ENCODE measurements around the gene IRGM.
"Not testable (repeated sequence)": the region's sequence is repeated elsewhere in the genome, so short reads cannot be mapped to it uniquely, and the experiment has no call there.

Gene IRGM

GRCh38 chr5:150846308-150846653, at the start of gene IRGM:
Gene IRGM, plus strand, starts transcription at chr5:150846521. Its CDS starts 1,603 bp downstream, at chr5:150848124.
- not testable (repeated sequence) for DNase-seq

DNA sequence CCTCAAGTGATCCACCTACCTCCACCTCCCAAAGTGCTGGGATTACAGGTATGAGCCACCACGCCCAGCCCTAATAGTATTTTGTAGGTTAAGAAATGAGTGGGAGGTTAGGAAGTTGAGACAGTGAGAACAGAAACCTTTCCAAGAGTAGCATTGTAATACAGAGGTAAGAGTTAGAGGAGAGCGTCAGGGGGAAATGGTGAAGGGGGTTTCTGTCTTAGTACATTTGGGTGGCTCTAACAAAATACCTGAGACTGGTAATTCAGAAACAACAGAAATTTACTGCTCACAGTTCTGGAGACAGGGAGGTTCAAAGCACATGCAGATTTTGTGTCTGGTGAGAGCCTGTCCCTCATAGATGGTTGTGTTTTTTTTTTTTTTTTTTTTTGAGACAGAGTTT, 48.9 kb upstream of the IRGM start:
- no peak for DNase-seq

DNA sequence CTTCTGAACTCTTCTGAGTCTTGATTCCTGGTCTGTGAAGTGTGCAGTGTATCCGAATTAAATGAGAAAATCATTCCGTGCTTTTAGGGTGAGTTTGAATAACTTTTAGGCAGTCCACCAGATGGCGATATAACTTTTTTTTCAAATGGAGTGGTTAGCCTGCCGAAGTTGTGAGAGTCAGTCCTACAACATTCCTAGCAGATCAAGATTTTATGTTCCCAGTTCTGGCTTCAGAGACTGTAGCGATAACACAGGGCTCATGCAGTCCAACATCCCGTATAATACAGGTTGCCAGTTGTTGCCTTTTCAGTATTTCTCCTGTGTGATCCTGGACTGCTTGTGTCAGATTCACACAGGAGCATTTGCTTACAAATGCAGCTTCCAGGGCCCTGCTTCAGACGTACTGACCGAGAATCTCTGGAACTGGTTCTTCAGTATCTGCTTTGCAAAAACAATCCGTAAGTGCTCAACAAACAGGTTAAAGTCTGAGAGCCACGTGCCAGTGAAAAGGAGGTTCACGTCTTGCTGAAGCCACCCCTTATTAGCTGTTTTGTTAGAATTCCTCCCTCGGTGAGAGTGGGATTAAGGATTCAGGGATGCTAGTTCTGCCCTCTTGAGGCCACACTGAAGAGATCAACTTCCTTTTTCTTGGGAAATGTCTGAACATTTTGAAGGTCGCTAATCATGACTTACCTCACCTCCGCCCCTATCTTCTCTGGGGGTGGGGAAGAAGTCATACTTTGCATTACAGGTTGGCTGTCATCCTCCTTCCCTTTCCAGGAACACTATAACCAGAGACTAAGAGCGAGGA, 45.0 kb upstream of the IRGM start:
- peak; percentile 74 for DNase-seq

- no peak for DNase-seq
These were observed 41.9 kb upstream of the IRGM start for GRCh38 chr5:150804388-150804787.

- no peak for DNase-seq
These were observed 37.0 kb upstream of the IRGM start for GRCh38 chr5:150809363-150809762.

GRCh38 chr5:150815010-150815409, 31.3 kb upstream of the IRGM start:
- no peak for DNase-seq

DNA sequence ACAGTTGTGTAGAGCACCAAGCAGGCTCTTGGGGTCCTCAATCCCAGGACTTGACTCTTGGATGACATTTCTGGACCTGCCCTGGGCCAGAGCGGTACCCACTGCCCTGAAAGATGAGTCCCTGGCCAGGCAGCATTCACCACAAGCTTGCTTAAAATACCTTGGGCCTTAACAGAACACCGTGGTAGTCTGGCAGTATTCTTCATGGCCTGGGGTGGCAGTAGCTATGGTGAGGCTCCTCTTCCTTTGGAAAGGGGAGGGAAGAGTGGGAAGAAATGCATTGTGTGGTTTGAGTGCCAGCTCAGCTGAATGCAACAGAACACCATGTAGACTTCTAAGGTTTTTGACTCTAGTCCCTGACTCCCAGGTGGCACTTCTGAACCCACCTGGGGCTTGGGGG, 29.4 kb upstream of the IRGM start:
- DNase-seq, result no peak

DNA sequence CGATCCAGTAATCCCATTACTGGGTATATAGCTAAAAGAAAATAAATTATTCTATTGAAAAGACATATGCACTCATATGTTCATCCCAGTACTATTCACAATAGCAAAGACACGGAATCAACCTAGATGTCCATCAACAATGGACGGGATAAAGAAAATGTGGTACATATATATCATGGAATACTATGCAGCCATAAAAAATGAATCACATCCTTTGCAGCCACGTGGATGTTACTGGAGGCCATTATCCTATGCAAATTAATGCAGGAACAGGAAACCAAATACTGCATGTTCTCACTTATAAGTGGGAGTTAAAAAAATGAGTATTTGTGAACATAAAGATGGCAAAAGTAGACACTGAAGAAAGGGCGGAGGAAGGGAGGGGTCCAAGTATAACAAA, 16.6 kb upstream of the IRGM start:
- no peak for DNase-seq

DNA sequence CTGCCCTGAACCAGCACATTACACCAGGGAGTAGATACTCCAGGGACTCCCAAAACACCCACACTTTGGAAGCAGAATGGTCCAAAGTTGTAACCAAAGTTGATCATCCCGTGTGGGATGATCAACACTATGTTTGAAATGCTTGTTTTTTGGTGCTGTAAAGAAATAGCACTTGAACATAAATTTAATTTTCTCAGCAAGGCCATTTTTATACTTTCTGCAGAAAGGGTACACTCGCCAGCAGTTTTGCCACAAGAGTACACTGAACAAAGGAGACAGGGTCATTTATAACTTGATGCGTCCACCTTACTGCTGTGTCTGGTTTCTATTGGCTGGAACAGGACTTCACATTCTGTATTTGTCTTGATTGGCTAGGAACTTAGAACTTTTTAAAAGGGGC, 14.5 kb upstream of the IRGM start:
- not testable (repeated sequence) for DNase-seq

DNA sequence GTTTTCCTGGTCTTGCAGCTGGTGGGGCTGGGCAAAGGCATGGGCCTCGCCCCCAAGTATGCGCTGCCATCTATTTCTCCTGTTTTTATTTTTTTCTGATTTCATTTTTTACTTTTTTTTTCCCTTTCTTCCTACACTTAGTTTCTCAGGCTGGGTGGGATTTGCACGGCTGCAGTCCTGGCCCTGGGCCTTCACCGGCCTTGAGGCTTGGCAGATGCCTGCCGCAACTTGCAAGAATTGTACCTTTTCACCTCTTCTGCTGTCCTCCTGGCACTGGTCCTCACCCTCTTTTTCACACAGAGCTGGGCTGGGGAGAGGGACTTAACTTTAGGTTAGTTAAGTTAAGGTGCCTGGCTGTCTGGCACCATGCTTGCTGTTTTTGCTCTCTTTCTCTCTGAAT, 10.3 kb upstream of the IRGM start:
- no peak for DNase-seq

DNA sequence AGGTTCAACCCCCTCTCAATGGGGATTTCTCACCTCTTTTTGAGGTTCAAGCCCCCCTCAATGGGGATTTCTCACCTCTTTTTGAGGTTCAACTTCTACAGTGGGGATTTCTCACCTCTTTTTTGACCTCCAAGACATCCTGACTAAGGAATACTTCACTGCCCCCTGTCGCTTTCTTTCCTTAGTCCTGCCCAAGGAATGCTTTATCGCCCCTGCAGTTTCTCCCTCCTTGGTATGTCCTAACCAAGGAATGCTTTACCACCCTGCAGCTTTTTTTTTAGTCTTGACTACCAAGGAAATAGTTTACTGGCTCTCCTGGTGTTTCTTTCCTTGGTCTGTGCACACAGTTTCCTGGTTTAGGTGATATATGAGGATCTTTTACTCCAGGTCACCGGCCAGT, 9.6 kb upstream of the IRGM start:
- DNase-seq, result no peak

- not testable (repeated sequence) for DNase-seq
These were observed 999 bp upstream of the IRGM start for GRCh38 chr5:150845185-150845859.

DNA sequence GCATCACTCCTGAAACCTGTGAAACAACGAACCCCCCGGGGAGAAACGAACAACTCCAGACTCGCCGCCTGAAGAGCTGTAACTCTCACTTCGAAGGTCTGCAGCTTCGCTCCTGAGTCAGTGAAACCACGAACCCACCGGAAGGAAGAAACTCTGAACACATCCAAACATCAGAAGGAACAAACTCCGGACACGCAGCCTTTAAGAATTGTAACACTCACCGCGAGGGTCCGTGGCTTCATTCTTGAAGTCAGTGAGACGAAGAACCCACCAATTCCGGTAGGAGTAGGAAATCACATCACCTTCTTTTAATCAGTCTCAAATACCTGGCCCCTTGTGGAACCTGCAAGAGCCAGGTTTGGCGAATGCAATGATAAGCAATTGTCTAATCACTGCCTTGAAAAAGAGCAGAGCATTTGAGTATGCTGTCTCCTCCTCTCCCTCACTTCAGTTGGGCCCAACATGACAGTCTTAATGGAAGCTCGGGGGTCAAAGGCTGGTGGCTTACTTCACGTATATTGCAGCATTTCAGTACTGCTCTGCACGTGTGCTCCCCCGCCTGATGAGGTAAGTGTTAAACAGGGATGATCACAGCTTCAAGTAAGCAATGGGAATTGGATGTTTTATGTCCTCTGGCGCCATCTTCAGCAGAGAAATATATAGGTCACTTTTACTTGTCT, 473 bp downstream of the IRGM start:
- DNase-seq, result peak; percentile 87

DNA sequence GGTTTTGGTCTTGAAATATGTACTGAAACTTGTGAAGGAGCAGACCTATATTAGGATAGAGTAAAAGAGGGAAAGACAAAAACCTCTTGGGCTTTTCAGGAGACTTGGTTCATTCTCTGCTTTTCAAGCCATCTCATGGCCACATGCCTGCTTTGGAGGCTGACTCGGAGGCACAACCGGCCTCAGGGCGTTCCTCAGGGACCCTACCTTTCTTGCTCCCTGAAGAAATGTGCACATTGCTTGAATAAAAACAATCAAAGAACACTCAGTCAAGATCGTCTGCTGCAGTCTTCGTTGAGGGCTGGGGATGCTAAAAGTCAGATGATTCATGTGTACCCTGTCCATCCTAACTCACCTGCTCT, 994 bp downstream of the IRGM start:
- no peak for DNase-seq

DNA sequence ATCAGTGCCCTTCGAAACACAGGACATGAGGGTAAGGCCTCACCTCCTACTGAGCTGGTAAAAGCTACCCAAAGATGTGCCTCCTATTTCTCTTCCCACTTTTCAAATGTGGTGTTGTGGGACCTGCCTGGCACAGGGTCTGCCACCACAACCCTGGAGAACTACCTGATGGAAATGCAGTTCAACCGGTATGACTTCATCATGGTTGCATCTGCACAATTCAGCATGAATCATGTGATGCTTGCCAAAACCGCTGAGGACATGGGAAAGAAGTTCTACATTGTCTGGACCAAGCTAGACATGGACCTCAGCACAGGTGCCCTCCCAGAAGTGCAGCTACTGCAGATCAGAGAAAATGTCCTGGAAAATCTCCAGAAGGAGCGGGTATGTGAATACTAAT, 1.9 kb downstream of the IRGM start:
- DNase-seq, result no peak

DNA sequence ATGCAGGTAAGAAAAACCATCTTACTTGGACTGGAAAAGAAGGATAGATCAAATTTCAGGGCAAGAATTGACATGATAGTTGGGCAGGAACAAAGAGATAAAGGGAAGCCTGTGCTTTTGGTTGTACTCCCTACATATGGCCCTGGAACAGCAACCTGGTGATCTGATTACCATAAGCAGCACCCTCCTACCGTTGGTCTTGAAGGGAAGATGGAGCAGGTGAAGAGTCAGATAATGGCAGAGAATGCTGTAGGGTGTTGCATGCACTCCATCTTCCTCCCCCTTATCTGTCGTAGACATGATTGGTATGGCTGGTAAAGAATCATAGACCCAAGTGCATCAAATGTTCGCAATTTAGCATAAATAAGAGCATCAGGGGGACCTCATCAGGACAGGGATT, 4.7 kb downstream of the IRGM start:
- DNase-seq, result no peak

GRCh38 chr5:150853561-150853960, 7.2 kb downstream of the IRGM start:
- no peak for DNase-seq

GRCh38 chr5:150856700-150857099, 10.4 kb downstream of the IRGM start:
- not testable (repeated sequence) for DNase-seq

DNA sequence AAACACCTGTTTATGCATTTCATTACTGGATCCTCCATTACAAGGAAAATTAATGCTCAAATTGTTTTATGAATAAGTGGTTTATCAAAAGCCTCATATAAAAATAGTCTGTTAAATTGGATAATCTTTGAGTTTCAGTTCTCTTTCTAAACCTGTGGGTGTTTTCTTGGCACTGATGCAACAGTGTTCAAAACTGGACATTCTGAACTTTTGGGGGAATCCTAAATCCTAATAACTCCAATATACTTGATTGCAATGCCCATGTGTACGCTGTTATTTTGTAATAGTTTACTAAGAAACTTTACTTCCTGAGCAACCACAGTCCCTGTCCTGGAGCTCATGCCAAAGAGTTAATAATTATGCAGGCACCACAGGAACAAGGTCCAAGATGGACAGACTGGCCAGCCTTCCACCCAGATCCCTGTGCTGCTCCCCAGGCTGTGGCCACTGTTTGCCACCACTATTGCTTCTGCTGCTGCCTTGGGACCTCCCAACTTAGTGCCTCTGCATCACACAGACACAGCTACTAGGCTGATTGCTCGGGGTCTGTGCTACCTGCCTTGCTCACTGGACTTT, 14.0 kb downstream of the IRGM start:
- DNase-seq, result no peak

DNA sequence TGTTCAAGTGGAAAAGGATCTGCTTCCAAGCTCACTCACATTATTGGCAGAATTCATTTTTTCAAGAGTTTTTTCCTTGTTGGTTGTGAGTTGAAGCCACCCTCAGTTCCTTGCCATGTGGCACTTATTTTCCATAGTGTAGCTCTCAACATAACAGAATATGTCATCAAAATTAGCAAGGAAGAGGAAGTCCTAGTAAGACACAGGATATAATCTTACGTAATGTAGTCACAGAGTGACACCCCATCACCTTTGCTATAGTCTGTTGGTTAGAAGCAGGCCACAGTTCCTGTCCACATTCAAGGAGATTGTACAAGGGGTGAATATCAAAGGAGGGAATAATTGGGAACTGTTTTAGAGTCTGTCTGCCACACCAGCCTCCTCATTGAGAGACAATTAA, 15.7 kb downstream of the IRGM start:
- no peak for DNase-seq

- no peak for DNase-seq
These were observed 33.0 kb downstream of the IRGM start for GRCh38 chr5:150879358-150879757.

DNA sequence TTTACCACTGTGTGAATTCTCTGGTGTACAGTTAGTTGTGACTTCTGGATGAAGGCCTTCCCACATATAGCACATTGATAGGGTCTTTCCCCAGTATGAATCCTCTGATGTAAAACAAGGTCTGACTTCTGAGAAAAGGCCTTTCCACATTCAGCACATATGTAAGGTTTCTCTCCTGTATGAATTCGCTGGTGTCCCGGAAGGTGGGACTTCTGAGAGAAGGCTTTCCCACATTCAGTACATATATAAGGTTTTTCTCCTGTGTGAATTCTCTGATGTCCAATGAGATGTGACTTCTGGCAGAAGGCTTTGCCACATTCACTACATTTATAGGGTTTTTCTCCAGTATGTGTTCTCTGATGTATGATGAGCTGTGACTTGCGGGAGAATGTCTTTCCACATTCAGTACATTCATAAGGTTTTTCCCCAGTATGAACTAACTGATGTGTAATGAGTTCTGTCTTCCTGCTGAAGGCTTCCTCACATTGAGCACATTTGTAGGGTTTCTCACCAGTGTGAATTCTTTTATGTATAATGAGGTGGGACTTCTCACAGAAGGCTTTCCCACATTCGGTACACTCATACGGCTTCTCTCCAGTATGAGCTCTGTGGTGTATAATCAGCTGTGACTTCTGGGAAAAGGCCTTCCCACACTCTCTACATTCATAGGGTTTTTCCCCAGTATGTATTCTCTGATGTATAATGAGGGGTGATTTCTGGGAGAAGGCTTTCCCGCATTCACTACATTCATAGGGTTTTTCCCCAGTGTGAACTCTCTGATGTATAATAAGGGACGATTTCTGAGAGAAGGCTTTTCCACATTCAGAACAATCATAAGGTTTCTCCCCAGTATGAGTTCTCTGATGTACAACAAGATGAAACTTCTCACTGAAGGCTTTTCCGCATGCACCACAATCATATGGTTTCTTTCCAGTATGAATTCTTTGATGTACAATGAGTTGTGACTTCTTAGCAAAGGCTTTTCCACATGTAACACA, 49.4 kb downstream of the IRGM start:
- no peak for DNase-seq

Measured in fibroblast of upper back skin (primary cell).